IPS-18c (cell line): Measurements from ENCODE around the gene TGFBR3.

Experiments used
- H3K4me3 ChIP-seq: 2 replicates; pipeline ENCODE4 v1.7.0; 2013; ENCODE audit warnings: low read depth, mild to moderate bottlenecking, low read length, moderate library complexity; ENCODE audit not compliant: insufficient read depth
- H3K9me3 ChIP-seq: one replicate; pipeline ENCODE4 v1.6.1; 2013; ENCODE audit warnings: mild to moderate bottlenecking, low read length, moderate library complexity; ENCODE audit not compliant: control insufficient read depth, insufficient read depth

The TGFBR3 gene

DNA sequence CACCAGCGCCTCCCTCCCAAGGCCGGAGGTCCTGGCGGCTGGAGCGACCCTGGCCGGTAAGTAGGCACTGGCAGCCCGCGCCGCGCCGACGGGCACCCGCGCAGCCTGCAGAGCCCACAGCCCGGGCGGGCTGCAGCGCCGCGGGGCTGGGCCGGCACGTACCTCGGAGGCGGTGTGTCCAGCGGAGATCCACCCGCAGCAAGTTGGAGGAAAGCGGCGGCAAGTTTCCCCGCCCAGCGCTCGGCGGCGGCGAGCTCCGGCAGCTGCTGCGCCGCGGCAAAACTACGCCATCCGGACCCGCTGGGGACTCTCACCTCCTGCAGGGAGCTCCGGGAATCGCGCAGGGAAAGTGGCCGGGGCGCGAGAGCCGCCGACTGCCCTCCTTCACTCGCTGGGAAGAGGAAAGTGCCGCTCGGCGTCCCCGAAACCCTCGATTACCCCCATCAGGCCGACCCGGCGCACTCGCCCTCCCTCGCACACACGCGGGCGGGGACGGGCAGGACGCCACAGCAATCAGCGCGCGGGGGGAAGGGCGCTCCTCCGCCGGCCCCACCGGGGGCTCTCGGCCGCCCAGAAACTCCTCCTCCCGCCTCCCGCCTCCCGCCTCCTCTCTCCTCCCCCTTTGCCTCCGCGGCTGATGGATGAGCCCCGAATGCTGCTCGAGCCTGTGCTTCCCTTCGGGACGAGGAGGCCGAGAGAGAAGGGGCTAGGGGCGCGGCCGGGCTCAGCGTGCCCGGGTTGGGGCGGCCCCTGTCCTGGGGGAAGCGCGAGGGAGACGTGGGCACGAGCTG is at the start of gene TGFBR3:
Gene TGFBR3, minus strand, starts transcription at position 436 of the 791 bp plus-strand sequence. CDS start 24,620 bp downstream, outside the sequence.
- peak within 1 kb of the TSS; percentile 86 for H3K4me3 ChIP-seq
- peaks cover 3% of the 10 kb centered on the region for H3K9me3 ChIP-seq

- H3K9me3 ChIP-seq = no peaks in the 10 kb centered on the region
- no peak overlapping the region for H3K4me3 ChIP-seq
Measured at GRCh38 chr1:91929250-91929649, 43.3 kb upstream of the TGFBR3 start.

DNA sequence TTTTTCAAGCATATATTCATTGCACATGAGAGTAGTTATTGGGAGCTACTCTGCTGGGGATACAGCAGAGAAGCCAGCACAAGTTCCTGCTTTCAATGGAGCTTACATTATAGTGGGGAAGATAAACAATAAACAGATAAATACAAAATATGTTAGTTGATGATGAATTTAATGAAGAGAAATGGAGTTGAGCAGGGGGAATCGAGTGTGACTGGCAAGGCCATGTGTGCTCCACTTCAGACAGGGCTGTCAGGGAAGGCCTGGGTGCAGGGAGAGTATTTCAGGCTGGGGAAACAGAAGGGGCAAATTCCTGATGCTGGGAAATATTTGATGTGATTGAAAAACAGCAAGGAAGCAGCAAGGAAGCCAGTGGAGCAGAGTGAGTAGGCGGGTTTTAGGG is 42.1 kb upstream of the TGFBR3 start:
- Histone ChIP-seq H3K4me3 (no peak overlapping the region), H3K9me3 (no peaks in the 10 kb centered on the region)

DNA sequence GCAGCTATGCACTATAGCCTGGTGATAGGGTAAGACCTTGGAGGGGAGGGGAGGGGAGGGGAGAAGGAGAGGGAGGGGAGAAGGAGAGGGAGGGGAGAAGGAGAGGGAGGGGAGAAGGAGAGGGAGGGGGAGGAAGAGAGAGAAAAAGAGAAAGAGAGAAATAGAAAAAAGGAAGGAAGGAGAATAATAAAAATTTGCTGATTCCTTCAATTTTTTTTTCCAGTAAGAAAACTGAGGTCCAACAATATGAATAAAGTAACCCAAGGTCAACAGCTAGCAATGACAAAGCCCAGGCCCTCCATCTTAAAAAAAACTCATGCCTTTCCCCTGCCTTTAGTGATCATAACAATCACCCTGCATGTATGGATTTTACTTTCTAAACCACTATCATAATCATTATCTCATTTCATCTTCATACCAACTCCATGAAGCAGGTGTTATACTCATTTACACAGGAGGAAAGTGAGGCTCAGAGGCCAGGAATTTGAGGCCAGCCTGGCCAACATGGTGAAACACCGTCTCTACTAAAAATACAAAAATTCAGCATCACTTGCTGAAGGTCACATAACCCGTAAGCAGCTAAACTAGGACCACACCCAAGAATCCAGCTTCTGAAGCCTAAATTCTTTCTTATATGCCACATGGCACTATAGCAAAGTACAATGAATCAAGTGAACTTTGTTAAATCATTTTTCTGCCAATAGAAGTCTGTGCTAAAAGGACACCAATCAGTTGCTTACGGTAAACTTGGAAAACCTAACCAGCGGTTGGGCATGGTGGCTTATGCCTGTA is 39.9 kb upstream of the TGFBR3 start:
- Histone ChIP-seq H3K9me3 (no peaks in the 10 kb centered on the region), H3K4me3 (no peak overlapping the region)

- Histone ChIP-seq H3K9me3 (no peaks in the 10 kb centered on the region), H3K4me3 (no peak overlapping the region)
Measured at GRCh38 chr1:91924146-91924545, 38.2 kb upstream of the TGFBR3 start.

- Histone ChIP-seq H3K9me3 (no peaks in the 10 kb centered on the region), H3K4me3 (no peak overlapping the region)
Measured at GRCh38 chr1:91919962-91920361, 34.0 kb upstream of the TGFBR3 start.

- Histone ChIP-seq H3K4me3 (no peak overlapping the region), H3K9me3 (no peaks in the 10 kb centered on the region)
Measured at GRCh38 chr1:91916811-91917460, 31.0 kb upstream of the TGFBR3 start.

GRCh38 chr1:91916046-91916445 is 30.1 kb upstream of the TGFBR3 start:
- Histone ChIP-seq H3K9me3 (no peaks in the 10 kb centered on the region), H3K4me3 (no peak overlapping the region)

- H3K4me3 ChIP-seq = no peak overlapping the region
- H3K9me3 ChIP-seq = no peaks in the 10 kb centered on the region
Measured at GRCh38 chr1:91913018-91913417, 27.1 kb upstream of the TGFBR3 start.

DNA sequence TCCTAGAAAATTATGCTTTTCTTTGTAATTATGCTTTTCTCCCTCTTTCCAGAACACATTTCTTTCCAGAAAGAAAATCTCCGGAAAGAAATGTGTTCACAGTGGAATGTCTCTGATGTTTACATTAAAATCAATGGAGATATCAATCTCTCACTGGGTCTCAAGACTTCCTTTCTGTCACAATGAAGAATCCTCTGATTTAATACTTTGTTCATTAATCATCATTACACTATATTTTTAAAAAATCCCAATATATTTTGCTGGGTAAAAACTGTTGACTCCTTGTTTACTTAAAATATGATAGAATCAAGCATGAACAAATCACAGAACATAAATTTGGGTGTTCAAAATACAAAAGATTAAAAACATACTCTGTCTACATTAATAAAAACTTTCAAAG is 26.3 kb upstream of the TGFBR3 start:
- Histone ChIP-seq H3K9me3 (no peaks in the 10 kb centered on the region), H3K4me3 (no peak overlapping the region)

DNA sequence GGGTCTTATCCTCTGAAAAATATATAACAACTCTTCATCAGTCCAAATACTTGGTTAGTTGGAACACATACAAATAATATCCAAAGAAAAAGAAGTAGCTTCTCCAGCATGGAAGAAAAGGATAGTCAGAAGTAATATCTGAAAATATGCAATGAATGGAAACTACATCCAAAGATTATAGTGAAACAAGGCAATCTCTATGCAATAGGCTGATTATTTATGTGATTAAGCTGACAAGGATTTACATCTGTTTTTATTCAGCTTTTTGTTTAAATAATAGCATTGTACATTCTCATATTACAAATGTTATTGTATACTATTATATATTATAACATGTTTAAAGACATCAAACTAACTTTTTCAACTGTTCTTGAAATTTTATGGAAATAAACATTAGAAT is 15.3 kb upstream of the TGFBR3 start:
- H3K9me3 ChIP-seq = no peaks in the 10 kb centered on the region
- no peak overlapping the region for H3K4me3 ChIP-seq

DNA sequence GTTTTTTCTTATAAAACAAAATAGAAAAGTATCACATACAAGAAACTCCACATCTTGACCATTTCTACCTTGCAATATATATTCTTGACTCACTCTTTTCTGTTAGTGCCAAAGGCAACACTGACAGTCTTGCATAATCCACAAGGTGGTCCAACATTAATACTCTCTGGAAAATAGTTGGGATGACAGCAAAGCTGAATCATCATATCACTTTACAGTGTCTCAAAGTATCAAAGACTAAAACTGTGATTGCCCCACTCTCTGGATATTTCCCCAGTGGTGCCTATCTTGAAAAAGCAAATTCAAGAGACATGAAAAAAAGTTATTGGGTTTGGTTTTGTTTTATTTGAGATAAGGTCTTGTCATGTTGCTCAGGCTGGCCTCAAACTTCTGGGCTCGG is 14.6 kb upstream of the TGFBR3 start:
- Histone ChIP-seq H3K4me3 (no peak overlapping the region), H3K9me3 (no peaks in the 10 kb centered on the region)

DNA sequence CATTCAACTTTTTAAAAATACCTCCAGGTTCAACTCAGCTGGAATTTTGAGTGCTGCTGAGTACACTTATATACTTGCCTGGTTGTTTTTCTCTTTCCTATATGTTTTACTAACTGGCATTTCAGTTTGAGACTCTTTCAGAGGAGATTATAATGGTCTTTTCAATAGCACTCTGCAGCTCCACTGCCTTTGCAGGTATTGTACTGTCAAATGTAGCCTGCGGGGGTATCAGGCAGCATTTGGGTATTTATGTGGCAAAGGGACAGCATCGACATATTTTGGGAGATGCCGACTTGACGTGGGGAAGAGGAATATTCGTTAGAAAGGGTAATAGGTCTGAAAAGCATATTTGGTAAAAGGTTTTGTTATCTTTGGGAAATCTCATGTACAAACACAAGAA is 11.1 kb upstream of the TGFBR3 start:
- Histone ChIP-seq H3K4me3 (no peak overlapping the region), H3K9me3 (no peaks in the 10 kb centered on the region)

GRCh38 chr1:91895832-91896556 is 10.0 kb upstream of the TGFBR3 start:
- H3K4me3 ChIP-seq = no peak overlapping the region
- no peaks in the 10 kb centered on the region for H3K9me3 ChIP-seq

DNA sequence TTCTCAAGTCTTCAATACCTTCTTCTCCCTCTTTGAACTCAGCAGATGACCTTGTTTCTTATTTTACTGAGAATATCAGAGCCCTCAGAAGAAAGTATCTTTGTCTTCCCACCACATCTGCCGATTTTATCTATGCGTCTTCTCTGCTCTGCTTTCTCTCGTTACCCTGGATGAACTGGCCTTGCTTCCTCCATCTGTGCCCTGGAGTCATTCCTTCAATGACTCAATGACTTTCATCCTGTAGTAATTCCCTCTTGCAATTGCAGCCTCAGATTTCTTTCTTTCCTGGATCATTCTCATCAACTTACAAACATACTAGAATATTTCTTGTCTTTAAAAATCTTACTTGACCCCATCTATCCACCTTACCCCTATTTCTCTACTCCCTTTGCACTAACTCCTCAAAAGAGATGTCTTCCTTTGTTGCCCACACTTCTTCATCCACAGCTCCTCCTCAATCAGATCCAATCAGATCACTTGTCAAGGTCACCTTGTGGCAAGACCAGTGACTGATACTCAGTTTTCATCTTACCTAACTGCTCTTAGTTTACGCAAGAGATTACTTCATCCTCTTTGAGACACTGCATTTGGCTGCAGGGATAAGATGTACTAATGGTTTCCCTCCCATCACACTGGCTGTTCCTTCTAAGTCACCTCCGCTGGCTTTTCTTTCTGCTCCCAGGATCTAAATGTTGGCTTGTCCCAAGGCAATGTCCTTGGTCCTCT is 8.2 kb upstream of the TGFBR3 start:
- H3K4me3 ChIP-seq = no peak overlapping the region
- H3K9me3 ChIP-seq = no peaks in the 10 kb centered on the region

DNA sequence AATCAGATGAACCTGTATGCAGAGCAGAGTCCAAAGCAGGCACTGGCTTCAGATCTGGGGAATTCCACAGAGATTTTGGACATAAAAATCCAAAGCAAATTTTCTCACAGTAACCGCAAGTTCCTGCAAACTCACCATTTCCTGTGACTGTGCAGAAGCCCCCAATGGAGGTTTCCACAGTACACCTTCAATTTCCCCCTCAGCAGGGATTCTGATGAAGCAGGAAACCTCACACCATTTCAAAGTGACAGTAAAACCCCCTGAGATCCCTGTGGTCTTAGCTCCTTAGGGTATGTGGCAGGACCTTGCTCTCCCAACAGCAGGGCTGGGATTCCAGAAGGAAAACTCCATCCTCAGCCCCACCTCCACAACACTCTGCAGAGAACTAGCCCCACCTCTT is 6.0 kb upstream of the TGFBR3 start:
- no peaks in the 10 kb centered on the region for H3K9me3 ChIP-seq
- H3K4me3 ChIP-seq = no peak overlapping the region

DNA sequence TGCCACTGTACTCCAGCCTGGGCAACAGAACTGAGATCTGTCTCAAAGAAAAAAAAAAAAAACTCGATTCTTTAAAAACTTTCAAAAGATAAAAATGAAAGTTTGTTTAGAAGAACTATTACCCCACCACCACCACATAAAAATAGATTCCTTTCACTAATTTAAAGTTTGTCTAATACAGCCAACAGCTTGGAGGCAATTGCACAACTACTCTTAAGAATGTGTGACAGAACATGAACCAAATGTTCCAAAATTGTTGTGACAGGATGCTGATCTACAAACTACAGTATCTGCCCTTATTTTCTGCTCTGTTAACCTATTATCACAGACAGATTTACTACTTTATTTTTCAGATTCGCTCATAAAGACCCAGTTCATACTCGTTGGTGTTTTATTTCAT is 5.5 kb upstream of the TGFBR3 start:
- Histone ChIP-seq H3K9me3 (no peaks in the 10 kb centered on the region), H3K4me3 (no peak overlapping the region)
